ENCODE results near the gene PLEKHH2. TPM values are rescaled to one million over a fixed set of nuclear protein-coding genes. Genes with fewer than 3 reads are reported as not detected.
A peak's percentile ranks its signal among the peaks of the same experiment; 100 is the strongest.

Gene PLEKHH2
- total RNA-seq, 1 experiment from 2014 or later, result 3.1 TPM

DNA sequence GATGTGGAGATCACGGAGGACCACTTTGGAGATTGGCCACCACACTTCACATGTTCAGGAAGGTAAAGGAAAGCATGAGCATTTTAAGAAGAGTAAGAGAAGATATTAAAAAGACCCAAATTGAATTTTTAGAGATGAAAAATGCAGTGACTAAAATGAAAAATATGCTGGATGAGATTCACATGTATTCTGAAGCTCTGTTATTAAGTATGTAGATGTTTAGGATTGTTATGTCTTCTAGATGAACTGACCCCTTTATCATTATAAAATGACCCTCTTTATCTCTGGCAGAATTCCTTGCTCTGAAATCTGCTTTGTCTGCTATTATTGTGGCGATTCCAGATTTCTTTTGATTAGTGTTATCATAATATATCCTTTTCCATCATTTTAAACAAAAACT, 100.8 kb downstream of the PLEKHH2 start:
- H3K4ac ChIP-seq (ENCODE audit: low read depth, low read length), result no peak overlapping the region
- no peaks in the 10 kb centered on the region for H3K27me3 ChIP-seq (ENCODE audit: insufficient read depth, low read length)
- Mint-ChIP-seq H3K4me1 (0 out of 4 replicates have a peak, but pooled peaks cover 0 to 3% of the 10 kb centered on the region in 2 experiments), H3K4me3 (no peak overlapping the region), H3K36me3 (ENCODE audit: insufficient read depth in 1 of 3, low read depth in 3 of 3) (peaks cover 0 to 1% (median 0%) of the 10 kb centered on the region in 3 experiments; a peak in 1 of 7 replicates), H3K9me3 (no peaks in the 10 kb centered on the region), H3K27me3 (ENCODE audit: low read depth) (no peaks in the 10 kb centered on the region), H3K27ac (no peak overlapping the region)
- H3K4me1 ChIP-seq (ENCODE audit: insufficient read depth, low read length), result no peaks in the 10 kb centered on the region
- no peak for DNase-seq
- H3T11ph ChIP-seq (ENCODE audit: low read length), result no peak overlapping the region
- no peaks in the 10 kb centered on the region for H3K79me2 ChIP-seq (ENCODE audit: insufficient read depth, low read length)
- no peaks in the 10 kb centered on the region for H3K23me2 ChIP-seq (ENCODE audit: insufficient read length, low read depth, low read length, poor library complexity, severe bottlenecking)
- H4K20me1 ChIP-seq (ENCODE audit: control insufficient read depth, insufficient read depth, insufficient read length), result no peaks in the 10 kb centered on the region
- no peak overlapping the region for H3K9ac ChIP-seq (ENCODE audit: extremely low read depth, insufficient read length, low read length)
- H2AK5ac ChIP-seq (ENCODE audit: insufficient read length, low read length), result no peak overlapping the region
- H3K9me3 ChIP-seq (ENCODE audit: control insufficient read depth, low read depth, low read length), result no peaks in the 10 kb centered on the region
- no peak overlapping the region for H2BK12ac ChIP-seq (ENCODE audit: insufficient read length, low read depth, low read length)
- peak overlapping the region; percentile 73 for H3K56ac ChIP-seq (ENCODE audit: insufficient read length, low read depth, low read length)
- H3K23ac ChIP-seq (ENCODE audit: insufficient read length, low read depth, low read length), result no peak overlapping the region
- H3K14ac ChIP-seq (ENCODE audit: insufficient read depth, low read length), result no peak overlapping the region
- no peak overlapping the region for H4K8ac ChIP-seq (replicated peaks; ENCODE audit: insufficient read length, low read depth, low read length)
- H2BK15ac ChIP-seq (ENCODE audit: low read depth, low read length), result no peak overlapping the region
- no peak overlapping the region for H3K27ac ChIP-seq (ENCODE audit: insufficient read length, low read depth, low read length)
- H4K5ac ChIP-seq (ENCODE audit: insufficient read length, low read depth, low read length), result no peak overlapping the region
- no peak overlapping the region for H2BK120ac ChIP-seq (ENCODE audit: low read depth, low read length, poor library complexity, severe bottlenecking)
- H4K91ac ChIP-seq (ENCODE audit: insufficient read length, low read depth, low read length), result no peak overlapping the region
- no peaks in the 10 kb centered on the region for H3K79me1 ChIP-seq (ENCODE audit: insufficient read depth, low read depth, low read length, poor library complexity, severe bottlenecking)
- H3K4me2 ChIP-seq (ENCODE audit: insufficient read depth, insufficient read length, low read length), result no peak overlapping the region
- H2BK20ac ChIP-seq (ENCODE audit: low read depth, low read length, poor library complexity, severe bottlenecking), result no peak overlapping the region
- TF ChIP-seq, protein P1, sequence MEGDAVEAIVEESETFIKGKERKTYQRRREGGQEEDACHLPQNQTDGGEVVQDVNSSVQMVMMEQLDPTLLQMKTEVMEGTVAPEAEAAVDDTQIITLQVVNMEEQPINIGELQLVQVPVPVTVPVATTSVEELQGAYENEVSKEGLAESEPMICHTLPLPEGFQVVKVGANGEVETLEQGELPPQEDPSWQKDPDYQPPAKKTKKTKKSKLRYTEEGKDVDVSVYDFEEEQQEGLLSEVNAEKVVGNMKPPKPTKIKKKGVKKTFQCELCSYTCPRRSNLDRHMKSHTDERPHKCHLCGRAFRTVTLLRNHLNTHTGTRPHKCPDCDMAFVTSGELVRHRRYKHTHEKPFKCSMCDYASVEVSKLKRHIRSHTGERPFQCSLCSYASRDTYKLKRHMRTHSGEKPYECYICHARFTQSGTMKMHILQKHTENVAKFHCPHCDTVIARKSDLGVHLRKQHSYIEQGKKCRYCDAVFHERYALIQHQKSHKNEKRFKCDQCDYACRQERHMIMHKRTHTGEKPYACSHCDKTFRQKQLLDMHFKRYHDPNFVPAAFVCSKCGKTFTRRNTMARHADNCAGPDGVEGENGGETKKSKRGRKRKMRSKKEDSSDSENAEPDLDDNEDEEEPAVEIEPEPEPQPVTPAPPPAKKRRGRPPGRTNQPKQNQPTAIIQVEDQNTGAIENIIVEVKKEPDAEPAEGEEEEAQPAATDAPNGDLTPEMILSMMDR (conservative IDR thresholded peaks at IDR 0.05), result no peak
- no CpG with 5 or more reads among the region's 2 CpGs for WGBS (ENCODE audit: extremely low coverage, insufficient read length, low lambda C conversion rate)
- no peak overlapping the region for H2BK5ac ChIP-seq (ENCODE audit: insufficient read length, low read length)
- no peak overlapping the region for H2AFZ ChIP-seq (ENCODE audit: low read length)
- H3K18ac ChIP-seq (ENCODE audit: insufficient read length, low read depth, low read length), result no peak overlapping the region

Data from H9 (cell line).